AG10803 (cell line): Measurements from ENCODE around the gene CDH4.

ENCODE experiments used
- DNase-seq: peaks from one replicate; pipeline ENCODE4 v3.0.0; 2010; ENCODE audit warnings: low read depth
- H3K4me3 ChIP-seq: 2 replicates; pipeline ENCODE4 v1.5.1; 2011; ENCODE audit warnings: mild to moderate bottlenecking, low read length, control low read depth
- TF ChIP-seq, protein P1 (sequence below): conservative IDR thresholded peaks from 2 replicates; pipeline ENCODE4 v1.5.1; 2011; ENCODE audit warnings: mild to moderate bottlenecking, low read length, control low read depth, inconsistent platforms

CDH4 gene

GRCh38 chr20:61665528-61666470 lies 413.7 kb downstream of the CDH4 start:
- H3K4me3 ChIP-seq: no peak overlapping the region
- TF ChIP-seq, protein P1, sequence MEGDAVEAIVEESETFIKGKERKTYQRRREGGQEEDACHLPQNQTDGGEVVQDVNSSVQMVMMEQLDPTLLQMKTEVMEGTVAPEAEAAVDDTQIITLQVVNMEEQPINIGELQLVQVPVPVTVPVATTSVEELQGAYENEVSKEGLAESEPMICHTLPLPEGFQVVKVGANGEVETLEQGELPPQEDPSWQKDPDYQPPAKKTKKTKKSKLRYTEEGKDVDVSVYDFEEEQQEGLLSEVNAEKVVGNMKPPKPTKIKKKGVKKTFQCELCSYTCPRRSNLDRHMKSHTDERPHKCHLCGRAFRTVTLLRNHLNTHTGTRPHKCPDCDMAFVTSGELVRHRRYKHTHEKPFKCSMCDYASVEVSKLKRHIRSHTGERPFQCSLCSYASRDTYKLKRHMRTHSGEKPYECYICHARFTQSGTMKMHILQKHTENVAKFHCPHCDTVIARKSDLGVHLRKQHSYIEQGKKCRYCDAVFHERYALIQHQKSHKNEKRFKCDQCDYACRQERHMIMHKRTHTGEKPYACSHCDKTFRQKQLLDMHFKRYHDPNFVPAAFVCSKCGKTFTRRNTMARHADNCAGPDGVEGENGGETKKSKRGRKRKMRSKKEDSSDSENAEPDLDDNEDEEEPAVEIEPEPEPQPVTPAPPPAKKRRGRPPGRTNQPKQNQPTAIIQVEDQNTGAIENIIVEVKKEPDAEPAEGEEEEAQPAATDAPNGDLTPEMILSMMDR: no peak
- DNase-seq: no peak

GRCh38 chr20:61666471-61666832 lies 414.4 kb downstream of the CDH4 start:
- TF ChIP-seq, protein P1: no peak

GRCh38 chr20:61667056-61667792 lies 415.2 kb downstream of the CDH4 start:
- H3K4me3 ChIP-seq: no peak overlapping the region
- no peak for DNase-seq
- TF ChIP-seq, protein P1: no peak

More at GRCh38 chr20:61666471-61666832, 414.4 kb downstream of the CDH4 start:
- DNase-seq: no peak
- no peak overlapping the region for H3K4me3 ChIP-seq

DNA sequence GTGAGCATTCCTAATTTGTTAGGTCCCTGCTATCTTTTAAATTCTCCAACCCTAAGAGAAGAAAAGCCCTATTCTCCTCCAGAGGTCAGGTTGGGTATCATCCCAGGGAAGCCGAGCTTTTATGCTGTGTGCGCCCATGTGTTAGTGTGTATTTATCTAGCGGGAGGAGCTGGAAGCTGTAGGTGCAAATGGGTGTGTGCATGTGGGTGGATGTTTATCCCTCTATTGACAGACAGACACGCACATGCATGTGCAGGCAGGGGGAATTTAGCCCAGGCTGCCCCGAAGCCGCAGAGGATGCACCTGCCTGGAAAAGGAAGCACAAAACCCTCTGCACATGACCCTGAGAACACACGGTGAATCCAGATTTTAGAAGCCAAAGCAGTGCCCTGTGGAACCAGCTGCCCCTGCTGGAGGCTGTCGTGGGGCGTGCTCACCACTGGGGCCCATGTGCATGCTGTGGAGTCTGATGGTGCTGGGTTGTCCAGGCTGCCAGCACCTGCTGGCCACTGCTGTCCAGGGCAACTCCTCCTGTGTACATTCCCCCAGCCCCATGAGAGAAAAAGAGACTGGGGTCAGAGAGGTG lies 416.1 kb downstream of the CDH4 start:
- DNase-seq: no peak
- TF ChIP-seq, protein P1: no peak
- H3K4me3 ChIP-seq: no peak overlapping the region

DNA sequence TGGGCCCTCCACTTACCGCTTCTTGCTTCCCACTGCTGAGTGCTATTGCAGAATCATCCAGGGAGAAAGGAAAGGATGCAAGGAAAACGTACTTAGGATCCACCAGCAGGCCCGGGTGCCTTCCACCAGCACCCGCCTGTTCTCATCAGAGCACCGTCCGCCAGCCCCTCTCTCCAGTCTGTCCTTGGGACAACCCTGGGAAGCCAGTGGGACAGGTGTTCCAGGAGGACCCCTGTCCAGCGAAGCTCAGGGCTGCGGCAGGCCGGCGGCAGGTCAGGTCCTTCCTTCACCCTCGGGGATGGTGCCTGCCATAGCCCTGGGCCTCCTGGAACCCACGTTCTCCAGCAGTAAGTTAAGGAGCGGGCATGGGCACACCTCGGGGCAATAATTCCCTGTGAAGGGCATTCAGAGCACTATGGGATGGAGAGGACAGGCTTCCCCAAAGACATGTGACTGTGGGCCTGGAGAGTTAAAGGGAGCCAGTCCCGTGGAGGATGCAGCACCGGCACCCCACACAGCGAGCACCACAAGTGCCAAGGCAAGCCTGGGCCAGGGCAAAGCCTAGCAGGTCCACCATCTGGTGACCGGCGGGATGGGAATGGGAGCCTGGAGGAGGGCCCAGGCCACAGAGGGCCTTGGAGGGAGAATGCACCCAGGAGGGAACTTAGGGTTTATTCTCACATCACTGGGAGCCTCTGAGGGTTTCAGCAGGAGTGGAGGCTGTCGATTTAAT lies 416.9 kb downstream of the CDH4 start:
- DNase-seq: no peak
- TF ChIP-seq, protein P1: no peak
- no peak overlapping the region for H3K4me3 ChIP-seq

DNA sequence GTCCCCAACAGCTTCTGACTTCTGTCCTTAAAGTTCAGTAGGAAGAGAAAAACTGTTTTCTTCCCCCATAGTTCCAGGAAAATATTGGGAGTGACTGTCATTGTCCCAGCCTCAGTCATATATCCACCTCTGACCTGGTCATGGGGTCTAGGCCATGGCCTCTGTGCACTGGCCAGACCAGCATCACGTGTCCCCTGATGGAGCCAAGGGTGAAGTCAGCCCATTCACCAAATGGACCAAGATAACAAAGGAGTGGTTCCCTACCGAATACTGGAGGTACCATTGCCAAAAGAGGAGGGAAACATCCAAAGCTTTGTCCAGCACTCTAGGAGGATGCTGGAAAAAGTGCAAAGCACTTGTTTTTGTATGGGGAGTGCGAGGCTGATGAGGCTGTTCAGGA lies 418.2 kb downstream of the CDH4 start:
- H3K4me3 ChIP-seq: no peak overlapping the region
- no peak for DNase-seq
- TF ChIP-seq, protein P1: no peak
